ENCODE results near the gene PNPLA8.

DNA sequence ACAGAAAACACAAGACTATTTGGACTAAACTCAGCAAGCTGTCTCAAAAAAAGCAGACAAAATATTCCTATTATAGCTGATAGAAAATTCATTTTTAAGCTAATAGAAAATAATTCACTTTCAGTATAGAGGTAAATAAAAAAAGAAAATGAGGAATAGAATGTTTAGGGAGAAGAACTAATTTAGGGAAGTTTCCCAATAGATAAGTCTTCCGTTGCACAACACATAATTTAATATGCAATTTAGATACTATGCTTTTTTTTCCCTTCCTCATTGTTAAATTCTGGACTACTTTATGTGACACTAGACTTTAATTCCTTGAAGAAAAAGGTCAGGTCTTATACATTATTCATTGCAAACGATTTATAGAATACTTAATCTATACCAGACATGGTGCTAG, 10.3 kb downstream of the PNPLA8 start:
- TF ChIP-seq, protein P1, sequence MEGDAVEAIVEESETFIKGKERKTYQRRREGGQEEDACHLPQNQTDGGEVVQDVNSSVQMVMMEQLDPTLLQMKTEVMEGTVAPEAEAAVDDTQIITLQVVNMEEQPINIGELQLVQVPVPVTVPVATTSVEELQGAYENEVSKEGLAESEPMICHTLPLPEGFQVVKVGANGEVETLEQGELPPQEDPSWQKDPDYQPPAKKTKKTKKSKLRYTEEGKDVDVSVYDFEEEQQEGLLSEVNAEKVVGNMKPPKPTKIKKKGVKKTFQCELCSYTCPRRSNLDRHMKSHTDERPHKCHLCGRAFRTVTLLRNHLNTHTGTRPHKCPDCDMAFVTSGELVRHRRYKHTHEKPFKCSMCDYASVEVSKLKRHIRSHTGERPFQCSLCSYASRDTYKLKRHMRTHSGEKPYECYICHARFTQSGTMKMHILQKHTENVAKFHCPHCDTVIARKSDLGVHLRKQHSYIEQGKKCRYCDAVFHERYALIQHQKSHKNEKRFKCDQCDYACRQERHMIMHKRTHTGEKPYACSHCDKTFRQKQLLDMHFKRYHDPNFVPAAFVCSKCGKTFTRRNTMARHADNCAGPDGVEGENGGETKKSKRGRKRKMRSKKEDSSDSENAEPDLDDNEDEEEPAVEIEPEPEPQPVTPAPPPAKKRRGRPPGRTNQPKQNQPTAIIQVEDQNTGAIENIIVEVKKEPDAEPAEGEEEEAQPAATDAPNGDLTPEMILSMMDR (IDR thresholded peaks at IDR 0.05; ENCODE audit: insufficient read depth, low read depth, low read length) = no peak
- no peak for TF ChIP-seq EZH2 (IDR thresholded peaks at IDR 0.05; ENCODE audit: insufficient read depth, low read length)
